Hindlimb muscle (tissue), 1 donor: Measurements from ENCODE around the gene NOA1. TPM values are rescaled to one million over a fixed set of nuclear protein-coding genes. Genes with fewer than 3 reads are reported as not detected.

Source experiments
- DNase-seq: peaks from one replicate; pipeline ENCODE4 v3.0.0-alpha.2; 2013
- polyA plus RNA-seq: library from polyadenylated mRNA; unstranded; fragments of 120-200 nt; gene quantifications from one replicate; pipeline ENCODE4 v1.2.1, GENCODE V29; 2013; ENCODE audit not compliant: insufficient read length

NOA1 gene
- polyA plus RNA-seq: 20.7 TPM

DNA sequence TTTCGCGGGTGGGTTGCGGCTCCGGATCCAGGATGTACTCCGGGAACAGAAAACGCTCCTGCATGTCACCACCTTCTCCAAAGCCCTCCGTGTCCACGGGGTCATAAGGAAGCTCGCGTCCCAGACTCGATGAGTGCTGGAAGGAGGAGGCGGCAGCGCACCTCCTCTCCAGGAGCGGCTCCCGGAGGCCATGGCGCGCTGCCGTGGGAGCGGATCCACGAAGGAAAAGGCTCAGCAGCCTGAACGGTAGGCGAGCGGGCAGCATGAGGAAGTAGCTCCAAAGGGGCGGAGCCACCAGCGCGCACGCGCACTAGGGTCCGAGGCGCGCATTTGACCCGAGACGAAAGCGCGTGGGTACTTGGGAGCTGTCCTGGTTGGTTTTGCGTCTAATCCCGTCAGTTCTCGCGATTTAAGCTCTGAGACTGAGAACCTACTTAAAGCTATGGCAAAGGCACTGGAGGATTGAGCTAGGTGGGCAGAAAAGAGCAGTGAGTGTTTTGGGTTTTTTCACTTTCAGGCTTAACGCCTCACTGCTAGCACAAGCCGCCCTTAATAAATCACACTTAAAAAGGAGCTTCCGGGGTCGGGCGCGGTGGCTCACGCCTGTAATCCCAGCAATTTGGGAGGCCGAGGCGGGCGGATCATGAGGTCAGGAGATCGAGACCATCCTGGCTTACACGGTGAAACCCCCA lies at the start of gene NOA1:
Gene NOA1, minus strand, starts transcription at position 286 of the 692 bp plus-strand sequence. Its CDS starts 21 bp downstream, at position 265.
- DNase-seq: peak; percentile 100

DNA sequence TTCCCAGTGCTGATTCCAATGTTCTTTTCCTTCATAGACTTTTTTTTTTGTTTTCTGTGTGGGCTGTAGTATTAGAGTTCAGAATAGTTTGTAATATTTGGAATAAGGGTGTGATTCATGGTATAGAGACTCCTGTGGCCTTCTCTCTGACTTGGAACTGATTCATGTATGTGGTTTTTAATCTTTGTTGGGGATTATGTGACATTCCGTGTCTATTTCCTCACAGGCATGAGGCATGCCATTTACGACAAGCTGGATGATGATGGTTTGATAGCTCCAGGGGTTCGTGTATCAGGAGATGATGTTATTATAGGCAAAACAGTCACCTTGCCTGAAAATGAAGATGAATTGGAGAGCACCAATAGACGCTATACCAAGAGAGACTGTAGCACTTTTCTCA lies 45.7 kb upstream of the NOA1 start:
- no peak for DNase-seq

DNA sequence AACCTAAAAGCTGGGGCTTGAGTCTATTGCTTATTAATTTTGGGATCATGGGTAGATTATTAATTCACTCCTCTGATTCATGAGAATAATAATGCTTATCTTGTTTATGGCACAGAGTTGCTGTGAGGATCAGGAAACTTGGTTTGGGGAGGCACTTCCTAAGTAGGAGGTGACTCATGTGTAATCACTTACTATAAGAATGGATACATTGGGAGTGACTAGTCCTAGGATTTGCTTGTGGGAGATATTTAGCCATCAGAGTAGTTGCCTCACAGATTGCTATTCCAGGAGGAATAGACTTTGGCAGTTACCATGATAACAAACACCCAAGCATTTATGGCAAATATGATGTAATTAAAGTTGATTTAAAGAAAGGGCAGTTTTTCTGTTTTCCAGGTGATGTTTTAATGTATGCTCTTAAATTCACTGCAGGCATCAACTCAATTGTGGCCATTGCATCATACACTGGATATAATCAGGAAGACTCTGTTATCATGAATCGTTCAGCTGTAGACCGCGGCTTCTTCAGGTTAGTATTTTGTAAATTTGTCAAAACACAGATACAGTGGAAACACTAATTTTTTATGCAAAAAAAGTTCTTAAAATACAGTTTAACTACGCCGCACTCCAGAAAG lies 43.2 kb upstream of the NOA1 start:
- no peak for DNase-seq

DNA sequence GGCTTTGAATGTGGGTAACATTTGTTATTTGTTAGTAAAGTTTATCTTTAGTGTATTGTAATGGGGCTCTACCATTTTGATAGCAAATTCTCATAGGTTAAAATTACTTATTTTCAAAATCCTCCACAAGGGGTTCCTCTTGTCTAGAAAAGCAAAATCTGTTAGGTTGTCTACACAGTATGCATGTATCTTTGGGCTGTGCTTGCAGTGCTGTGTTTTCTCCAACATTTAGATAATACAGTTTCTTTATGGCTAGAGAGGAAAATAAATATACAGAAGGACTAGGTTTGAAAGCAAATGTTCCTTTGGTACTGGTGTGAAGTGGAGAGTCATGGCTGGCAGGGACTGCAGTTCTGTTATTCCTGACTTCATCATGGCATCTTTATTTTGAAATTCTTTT lies 41.6 kb upstream of the NOA1 start:
- DNase-seq: no peak

DNA sequence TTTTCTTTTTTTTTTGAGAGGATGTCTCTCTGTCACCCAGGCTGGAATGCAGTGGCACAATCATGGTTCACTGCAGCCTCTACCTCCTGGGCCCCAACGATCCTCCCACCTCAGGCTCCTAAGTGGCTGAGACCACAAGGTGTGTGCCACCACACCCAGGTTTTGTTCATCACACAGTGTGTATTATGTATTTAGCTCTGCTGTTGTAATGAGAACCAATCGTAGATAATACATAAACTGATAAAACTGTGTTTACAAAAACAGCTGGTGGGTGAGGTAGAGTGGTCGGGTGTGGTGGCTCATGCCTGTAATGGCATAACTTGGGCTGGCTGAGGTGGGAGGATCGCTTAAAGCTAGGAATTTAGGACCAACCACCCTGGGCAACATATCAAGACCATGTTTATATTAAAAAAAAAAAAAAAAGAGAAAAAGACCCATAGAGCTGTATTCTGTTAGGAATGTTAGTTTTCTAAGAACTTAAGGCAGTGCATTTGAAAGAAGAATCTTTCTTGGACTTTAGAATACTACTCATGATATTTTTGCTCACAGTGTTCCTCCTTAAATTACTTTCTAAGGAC lies 36.2 kb upstream of the NOA1 start:
- DNase-seq: no peak

DNA sequence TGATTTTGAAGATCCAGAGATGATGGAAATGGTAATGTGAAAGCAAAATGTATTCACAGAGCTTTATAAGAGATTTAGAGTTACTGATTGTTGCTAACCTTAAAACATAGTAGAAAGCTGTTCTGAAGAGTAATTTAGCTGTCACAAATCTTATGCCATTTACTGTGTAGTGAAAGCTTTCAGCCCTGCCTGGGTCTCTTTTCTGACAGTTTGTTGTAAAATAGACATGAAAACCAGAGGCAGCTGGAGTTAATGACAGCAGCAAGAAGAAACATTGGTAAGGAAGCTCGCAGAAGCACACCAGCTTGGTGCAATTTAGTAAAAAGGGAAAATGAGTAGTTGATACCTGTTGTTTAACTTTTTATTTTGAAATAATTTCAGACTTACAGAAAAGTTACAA lies 22.3 kb upstream of the NOA1 start:
- no peak for DNase-seq

DNA sequence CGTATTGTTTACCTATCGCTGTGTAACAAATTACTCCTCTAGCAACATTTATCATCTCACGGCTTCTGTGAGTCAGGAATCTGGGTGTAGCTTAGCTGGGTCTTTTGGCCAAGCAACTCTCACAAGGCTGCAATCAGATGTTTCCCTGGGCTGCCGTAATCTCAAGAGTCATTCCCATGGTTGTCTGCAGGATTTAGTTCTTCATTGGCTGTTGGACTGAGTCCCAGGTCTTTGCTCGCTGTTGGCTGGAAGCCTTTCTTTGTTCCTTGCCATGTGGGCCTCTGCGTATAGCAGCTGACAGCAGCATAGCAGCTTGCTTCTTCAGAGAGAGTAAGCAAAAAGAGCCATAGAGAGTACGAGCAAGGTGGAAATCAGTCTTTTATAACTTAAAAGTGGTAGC lies 18.1 kb upstream of the NOA1 start:
- DNase-seq: peak; percentile 63

DNA sequence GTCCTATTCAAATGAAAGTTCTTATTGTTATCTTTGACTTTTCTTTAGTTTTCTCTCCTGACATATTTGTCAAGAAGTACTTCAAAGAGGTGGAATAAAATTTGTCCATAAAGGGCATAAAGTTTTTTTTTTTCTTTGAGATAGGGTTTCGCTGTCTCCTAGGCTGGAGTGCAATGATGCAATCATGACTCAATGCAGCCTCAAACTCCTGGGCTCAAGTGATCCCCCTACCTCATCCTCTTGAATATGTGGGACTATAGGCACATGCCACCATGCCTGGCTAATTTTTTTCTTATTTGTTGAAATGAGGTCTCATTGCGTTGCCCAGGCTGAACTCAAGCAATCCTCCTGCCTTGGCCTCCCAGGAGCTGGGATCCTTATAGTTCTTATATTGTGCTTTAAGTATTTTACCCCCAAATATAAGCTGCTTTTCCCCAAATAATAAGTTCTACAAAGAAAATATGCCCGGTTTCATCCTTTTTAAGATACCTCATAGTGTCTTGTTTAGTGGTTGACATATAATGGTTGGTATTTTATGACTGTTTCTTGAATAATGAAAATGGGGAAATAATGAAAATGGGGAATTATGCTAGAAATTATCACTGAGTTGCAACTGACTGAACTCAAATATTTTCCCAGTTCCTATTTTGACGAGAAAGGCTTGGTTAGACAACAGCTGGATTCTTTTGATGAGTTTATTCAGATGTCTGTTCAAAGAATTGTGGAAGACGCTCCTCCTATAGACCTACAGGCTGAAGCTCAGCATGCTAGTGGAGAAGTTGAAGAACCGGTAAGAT lies 12.9 kb upstream of the NOA1 start:
- no peak for DNase-seq

DNA sequence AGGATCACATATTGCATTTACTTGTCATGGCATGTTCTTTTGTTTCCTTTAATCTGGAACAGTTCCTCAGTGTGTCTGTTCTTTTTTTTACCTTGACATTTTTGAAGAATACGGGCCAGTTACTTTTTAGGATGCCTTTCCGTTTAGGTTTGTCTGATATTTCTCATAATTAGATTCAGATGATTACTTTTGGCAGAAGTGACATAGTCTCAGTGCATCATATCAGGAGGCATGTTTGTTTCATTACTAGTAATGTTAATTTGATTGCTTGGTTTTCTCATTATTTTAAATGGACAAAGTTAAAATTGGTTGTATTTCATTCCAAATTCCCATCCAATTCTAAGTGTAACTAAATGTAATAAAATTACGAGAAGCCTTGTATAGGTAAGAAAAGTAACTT lies 9.5 kb upstream of the NOA1 start:
- no peak for DNase-seq

DNA sequence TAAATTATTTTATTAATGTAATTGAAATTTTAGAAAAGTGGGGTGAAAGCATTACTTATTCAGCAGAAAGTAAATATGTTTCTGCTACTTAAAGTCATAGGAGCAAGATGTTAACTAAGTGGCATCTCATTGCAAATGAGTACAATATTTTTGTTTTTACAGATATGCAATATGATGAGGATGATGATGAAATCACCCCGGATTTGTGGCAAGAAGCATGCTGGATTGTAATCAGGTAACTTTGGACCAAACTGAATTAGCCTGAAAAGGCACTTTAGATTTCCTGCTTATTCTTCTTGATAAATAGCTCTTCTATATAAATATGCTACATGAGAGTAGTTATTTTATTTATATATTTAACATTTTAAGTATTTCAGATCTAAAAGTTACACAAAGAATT lies 8.8 kb upstream of the NOA1 start:
- DNase-seq: no peak

DNA sequence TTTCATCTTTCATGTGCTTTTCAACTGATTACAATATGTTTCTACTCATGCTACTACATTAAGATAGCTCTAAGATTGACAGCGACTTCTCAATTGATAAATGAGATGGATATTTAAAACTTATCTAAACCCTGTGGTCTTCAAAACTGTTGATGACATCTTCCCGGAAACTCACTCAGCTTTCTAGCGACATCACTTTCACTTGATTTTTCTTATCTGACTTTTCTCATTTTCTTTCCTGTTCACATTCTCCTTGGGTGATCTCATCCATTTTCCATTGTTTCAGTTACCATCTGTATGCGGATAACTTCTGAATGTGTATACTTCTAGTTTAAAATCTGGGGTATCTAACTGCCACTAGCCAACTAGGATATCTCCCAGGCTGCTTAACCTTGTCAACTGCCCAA lies 4.4 kb upstream of the NOA1 start:
- no peak for DNase-seq

DNA sequence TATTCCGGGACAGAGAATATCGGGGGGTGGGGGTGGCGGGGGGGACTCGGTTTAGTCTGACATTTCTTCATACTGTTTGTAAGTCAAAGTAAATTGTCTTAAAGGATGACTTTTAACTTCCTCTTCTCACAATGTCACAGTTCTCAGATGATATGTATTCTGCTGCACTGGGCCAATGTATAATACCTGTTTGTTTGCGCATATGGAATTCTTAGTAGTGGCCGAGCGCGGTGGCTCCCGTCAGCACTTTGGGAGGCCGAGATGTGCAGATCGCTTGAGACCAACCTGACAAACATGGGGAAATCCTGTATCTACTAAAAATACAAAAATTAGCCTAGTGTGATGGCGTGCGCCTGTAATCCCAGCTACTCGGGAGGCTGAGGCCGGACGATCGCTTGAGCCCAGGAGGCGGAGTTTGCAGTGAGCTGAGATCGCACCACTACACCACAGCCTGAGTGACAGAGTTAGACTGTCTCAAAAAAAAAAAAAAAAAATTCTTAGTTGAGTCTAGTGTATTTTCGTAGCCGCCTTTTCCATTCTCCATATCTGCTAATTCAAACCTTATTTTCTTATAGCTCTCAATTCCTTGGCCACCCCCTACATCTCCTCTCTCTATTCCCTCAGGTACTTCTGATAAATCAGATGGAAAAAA lies 2.1 kb upstream of the NOA1 start:
- no peak for DNase-seq

DNA sequence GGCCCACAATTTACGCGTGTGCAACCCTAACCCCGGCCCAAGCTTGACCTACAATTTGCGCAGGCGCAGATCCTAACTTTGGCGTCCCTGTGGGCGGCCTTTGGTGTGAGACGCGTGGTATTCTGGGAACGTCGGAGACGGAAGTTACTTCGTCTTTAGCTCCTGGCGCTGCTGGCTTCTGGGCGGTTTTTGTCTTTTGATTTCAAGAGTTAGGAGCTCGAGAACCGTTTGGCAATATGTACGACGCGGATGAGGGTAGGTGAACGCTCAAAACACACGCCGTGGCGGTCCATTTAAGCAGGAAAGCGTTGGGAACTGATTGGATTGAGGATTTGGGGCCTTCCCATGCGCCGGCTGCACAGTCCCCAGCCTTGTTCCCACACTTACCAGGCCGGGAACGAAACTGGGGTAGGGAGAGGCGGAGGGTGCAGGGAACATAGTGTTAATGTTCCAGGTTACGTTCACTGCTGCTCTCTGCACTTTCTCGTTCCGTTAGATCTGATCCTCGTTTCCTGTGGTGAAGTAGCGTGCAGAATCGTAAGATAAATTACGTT lies 1.4 kb upstream of the NOA1 start, which contains the start of gene POLR2B:
Gene POLR2B, plus strand, starts transcription at position 147 of the 554 bp plus-strand sequence. Its CDS starts 90 bp downstream, at position 237.
- peak; percentile 92 for DNase-seq

DNA sequence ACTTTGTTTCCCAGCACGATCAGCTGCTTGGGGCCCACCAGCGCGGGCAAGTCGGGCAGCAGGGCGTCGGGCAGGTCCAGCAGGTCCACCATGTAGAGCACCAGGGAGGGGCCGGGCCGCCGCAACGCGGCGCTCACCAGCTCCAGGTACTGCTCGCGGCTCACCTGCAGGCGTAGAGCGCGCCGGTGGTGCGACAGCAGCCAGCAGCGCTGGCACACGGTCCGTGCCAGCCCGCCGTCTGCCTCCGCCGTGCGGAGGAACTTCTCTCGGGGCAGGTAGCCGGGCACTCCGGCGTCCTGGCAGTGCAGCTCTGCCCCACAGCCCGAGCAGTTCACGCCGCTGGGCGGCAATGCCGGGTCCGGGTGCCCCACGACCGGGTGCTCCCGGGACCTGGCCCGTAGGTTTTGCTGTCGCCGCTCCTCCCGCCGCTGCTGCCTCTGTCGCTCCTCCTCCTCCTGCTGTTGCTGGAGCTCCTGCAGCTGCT lies 527 bp downstream of the NOA1 start:
- no peak for DNase-seq

DNA sequence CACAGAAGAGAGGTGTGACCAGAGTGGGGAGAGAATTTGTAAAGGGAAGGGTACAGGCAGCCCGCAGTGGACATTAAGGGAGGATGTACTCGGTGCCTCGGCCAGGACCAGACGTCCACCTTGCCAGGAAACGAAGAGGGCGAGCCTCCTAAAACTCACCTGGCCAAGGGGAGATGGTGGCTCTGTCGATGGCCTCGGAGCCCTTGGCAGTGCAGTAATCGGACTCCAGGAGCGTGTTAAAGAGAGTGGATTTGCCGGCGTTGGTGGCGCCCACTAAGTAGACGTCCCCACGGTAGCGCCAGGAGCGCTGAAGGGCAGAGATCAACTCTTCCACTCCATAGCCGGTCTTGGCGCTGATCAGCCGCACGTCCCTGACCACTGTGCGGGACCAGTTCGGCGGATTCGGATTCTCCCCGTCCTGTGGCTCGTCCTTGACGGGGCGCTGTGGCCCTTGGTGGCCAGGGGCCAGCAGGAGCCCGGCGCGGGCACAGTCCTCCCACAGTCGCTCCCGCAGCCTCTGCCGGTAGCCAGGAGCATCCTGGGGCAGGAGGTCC lies 1.0 kb downstream of the NOA1 start:
- DNase-seq: no peak

DNA sequence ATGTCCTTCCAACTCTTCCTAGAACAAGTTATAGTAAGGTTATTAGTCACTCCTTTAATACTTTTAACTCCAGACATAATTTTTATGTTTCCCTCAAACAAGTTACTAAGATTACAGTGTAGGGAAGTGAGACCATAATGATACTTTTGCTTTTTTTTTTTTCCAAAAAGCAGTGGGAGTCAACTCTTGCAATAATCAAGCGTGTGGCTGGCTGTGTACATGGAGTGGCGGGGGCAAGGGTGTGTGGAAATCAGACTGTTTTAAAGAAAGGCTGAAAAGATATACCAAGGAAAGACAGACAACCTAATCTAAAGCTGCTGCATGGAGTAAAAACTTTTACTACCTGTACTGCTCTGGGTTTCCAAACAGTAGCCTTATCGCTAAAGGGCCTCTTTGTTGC lies 4.1 kb downstream of the NOA1 start:
- DNase-seq: no peak

DNA sequence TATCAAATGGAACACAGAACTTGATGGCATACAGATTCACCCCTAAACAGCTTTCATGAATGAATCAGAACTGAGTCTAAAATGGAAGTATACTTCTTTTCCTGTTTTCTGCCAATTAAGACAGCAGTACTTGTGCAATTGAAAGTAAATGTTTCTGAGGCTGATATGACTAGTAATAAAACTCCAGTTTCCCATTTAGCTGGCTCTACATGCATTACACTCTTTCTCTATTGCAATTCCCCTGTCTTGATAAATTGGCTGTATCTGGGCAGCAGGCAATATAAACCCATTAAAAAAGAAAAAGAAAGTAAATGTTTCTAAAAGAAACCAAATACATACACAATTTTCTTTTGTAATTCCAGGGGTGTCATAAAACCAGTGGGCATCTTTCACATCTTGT lies 4.6 kb downstream of the NOA1 start:
- no peak for DNase-seq

DNA sequence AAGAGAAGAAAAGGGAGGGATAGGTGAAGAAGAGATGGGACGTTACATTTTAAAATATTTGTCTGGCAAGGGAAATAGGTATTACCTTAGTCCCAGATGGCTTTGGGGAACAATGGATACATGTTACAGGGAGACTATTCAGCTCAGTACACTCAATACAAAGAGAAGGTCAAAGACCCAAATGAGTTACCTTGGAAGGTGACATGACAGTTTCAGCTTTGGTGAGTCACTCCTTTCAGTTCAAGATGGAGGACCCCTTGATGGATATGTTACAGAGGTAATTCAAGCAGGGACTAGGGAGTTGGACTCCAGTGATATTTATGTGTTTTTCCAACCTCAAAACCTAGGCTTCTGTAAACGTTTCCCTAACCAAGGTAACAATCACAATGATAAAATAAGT lies 5.0 kb downstream of the NOA1 start:
- DNase-seq: no peak

DNA sequence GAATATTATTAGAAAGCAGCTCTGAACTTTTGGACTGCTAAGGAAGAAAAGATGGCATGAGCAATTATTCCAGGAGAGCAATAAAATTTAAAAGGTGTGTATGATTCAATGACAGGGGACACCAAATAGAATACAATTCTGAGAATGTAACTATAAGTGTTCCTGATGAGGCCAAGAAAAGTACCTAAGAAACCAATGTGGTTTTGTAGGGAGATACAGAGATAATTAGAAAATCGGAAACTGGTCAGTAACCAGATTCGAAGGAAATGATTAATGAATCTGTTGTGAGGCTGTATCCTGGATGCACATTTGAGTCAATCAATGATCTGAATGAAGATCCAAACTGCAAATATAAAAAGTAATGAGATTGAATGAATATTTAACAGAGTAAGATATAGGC lies 6.0 kb downstream of the NOA1 start:
- no peak for DNase-seq

DNA sequence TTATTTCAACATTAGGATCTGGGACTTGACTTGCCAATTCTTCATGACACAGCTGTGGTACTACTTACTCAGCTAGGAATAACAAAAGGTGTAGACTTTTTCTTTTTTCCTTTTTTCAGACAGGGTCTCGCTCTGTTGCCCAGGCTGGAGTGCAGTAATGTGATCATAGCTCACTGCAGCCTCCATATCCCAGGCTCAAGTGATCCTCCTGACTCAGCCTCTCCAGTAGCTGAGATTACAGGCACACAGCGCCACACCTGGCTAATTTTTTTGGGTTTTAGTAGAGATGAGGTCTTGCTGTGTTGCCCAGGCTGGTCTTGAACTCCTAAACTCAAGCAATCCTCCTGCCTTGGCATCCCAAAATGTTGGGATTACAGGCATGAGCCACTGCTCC lies 16.3 kb downstream of the NOA1 start:
- no peak for DNase-seq

DNA sequence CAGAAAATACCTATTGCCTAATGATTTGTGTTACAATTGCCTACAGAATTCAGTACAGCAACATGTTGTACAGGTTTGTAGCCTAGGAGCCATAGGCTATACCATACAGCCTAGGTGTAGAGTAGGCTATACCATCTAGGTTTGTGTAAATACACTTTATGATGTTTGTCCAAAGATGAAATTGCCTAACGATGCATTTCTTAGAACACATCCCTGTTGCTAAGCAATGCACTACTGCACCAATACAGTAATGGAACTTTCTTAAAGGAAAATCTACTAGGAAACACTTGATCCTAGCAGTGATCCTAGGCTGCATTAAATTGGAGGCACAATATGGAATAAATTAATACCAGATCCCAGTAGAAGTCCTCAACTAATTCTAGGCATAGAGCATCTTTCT lies 18.3 kb downstream of the NOA1 start:
- DNase-seq: no peak

DNA sequence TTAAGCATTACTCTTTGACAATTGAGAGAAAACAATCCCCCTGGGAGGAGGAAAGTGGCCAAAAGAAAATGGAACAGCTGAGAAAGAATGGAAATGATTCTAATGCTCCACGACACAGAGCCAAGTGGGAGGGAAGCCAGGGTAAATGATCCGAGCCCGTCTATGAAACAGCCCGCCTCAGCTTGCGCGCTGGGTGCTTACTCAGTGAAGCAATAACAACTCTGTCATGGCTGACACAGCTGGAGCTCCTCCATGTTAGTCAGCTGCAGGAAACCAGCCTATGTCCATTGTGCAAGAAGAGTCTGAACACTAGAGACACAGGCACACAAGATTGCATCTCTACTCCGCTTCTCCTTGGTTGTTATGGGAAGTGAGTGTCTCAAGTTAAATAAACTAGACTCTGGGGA lies 19.3 kb downstream of the NOA1 start:
- DNase-seq: peak; percentile 94
